Pancreas (tissue), 10 donors: Measurements from ENCODE around the gene AKNA. TPM values are rescaled to one million over a fixed set of nuclear protein-coding genes. Genes with fewer than 3 reads are reported as not detected.

Experiments
- ATAC-seq, 4 donors: fragments of 200-7000 bp; cut with Tn5 transposase; one replicate each; pipeline versions ENCODE4 v1.8.0 to v1.9.1; 2020; ENCODE audit warnings: mild to moderate bottlenecking in 4 of 4, moderate library complexity in 4 of 4
- DNase-seq, 6 donors: peaks; one replicate each; pipeline ENCODE4 v3.0.0-alpha.2; 2020
- FAIRE-seq: peaks from 2 replicates; lab custom pipeline; 2012; peaks lifted over from hg19 to GRCh38; lab: Jason Lieb, UNC
- H3K27ac ChIP-seq, 4 donors: fragments of 200-600 bp; sonication (generic); 1 replicate in 3 of 4; 2 replicates in 1 of 4; pipeline versions ENCODE4 v1.5.0 to v1.8.0; 2020
- H3K27me3 ChIP-seq, 4 donors: fragments of 200-600 bp; one replicate each; pipeline ENCODE4 v1.8.0; 2021
- H3K36me3 ChIP-seq, 3 donors: fragments of 200-600 bp; sonication (generic) in 1 of 3; one replicate each; pipeline versions ENCODE4 v1.5.0 to v1.8.0; 2020 to 2021
- H3K4me1 ChIP-seq, 3 donors: fragments of 200-600 bp; one replicate each; pipeline ENCODE4 v1.8.0; 2021
- H3K4me3 ChIP-seq, 4 donors: fragments of 200-600 bp; sonication (generic) in 2 of 4; one replicate each; pipeline versions ENCODE4 v1.5.0 to v1.8.0; 2020 to 2021
- H3K9me3 ChIP-seq, 4 donors: fragments of 200-600 bp; one replicate each; pipeline ENCODE4 v1.8.0; 2021
- WGBS, 2 donors: extraction: QIAGEN DNeasy Blood & Tissue Kit; methylation state at CpG; one replicate each; pipeline ENCODE4 v1.1.7; 2013; 5-methylcytosine and 5-hydroxymethylcytosine counted together
- intact Hi-C, 3 donors: fragments of 100-400 bp; cut with DNase I; formaldehyde crosslinking; loops; one replicate each; pipeline versions ENCODE4 v1.11.1 to v1.14.2; 2022
- polyA plus RNA-seq, 2 donors: library from polyadenylated mRNA; stranded (reverse); fragments of 200-250 nt; gene quantifications; one replicate each; pipeline ENCODE4 v1.2.3, GENCODE V29; 2013
- total RNA-seq, 6 donors: library from RNA; stranded (reverse); fragmentation: NEBNext Ultra II Directional in 4 of 6; extraction: Animal tissue kit (Norgen Biotek cat#: 25700) in 4 of 6; gene quantifications; one replicate each; pipeline versions ENCODE4 v1.2.1 to v1.2.4, GENCODE V29; 2021 to 2023
- TF ChIP-seq, protein P1 (sequence below), 4 donors: fragments of 200-600 bp; sonication (generic) in 3 of 4; IDR thresholded peaks; one replicate each; pipeline versions ENCODE4 v1.5.0 to v1.8.0; 2021; ENCODE audit warnings: antibody characterized with exemption in 4 of 4
- donor health status: healthy with polysubstance abuse.
- donor health status: DM: no; HTN: no; CAD: no; lungs with moderate emphysema.
- donor health status: DM: no; HTN: no; CAD: no.
- donor health status: control.
- donor health status: control.
- donor health status: Bipolar disorder and iron deficiency.
- donor health status: DM: yes; HTN: yes; CAD: no.
- donor health status: DM: no; HTN: no; CAD: no.
- donor health status: DM: no; HTN: no; CAD: no.
- donor health status: DM: yes; HTN: yes; CAD: no.

AKNA gene
- total and polyA plus RNA-seq, 8 donors: 5.4 to 18.0 (median 10.4) TPM

- Histone ChIP-seq H3K27ac (no peak overlapping the region), H3K9me3 (no peaks in the 10 kb centered on the region), H3K4me3 (no peak overlapping the region), H3K36me3 (peaks cover 0 to 17% (median 5%) of the 10 kb centered on the region in 3 donors), H3K27me3 (no peaks in the 10 kb centered on the region), H3K4me1 (no peaks in the 10 kb centered on the region)
- FAIRE-seq: no peak
- TF ChIP-seq, protein P1, sequence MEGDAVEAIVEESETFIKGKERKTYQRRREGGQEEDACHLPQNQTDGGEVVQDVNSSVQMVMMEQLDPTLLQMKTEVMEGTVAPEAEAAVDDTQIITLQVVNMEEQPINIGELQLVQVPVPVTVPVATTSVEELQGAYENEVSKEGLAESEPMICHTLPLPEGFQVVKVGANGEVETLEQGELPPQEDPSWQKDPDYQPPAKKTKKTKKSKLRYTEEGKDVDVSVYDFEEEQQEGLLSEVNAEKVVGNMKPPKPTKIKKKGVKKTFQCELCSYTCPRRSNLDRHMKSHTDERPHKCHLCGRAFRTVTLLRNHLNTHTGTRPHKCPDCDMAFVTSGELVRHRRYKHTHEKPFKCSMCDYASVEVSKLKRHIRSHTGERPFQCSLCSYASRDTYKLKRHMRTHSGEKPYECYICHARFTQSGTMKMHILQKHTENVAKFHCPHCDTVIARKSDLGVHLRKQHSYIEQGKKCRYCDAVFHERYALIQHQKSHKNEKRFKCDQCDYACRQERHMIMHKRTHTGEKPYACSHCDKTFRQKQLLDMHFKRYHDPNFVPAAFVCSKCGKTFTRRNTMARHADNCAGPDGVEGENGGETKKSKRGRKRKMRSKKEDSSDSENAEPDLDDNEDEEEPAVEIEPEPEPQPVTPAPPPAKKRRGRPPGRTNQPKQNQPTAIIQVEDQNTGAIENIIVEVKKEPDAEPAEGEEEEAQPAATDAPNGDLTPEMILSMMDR (IDR thresholded peaks at IDR 0.05): no peak
- ATAC-seq: no peak
- peak in 4 of 6 donors; percentile 10 to 73 (median 28) for DNase-seq
- intact Hi-C loops: loop anchor here in 2 of 3 donors (5.0 kb wide), 2 partner anchors 183 to 208 kb away; no protein-coding TSS in a partner anchor
- 80 to 87% methylated on average over 13 of the region's 13 CpGs for WGBS, 2 donors
Observed at GRCh38 chr9:114289571-114290481, 98.0 kb downstream of the AKNA start.

DNA sequence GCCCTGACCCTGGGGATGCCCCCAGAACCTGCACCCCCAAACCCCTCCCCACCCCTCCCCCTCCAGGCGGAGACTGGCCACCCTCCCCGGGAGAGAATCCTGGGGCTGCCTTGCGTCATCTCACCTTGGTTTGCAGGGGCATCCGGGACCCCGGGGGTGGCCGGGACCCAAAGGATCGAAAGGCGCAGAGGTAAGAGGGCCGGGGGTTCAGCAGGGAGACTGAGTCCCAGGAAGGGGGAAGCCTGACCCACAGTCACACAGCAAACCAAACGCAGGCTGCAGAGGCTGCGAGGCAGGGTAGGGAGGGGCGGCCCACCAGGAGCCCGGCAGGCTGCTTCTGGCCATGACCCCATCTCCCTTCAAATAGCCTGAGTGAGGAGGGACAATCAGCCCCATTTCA, 98.7 kb downstream of the AKNA start:
- Histone ChIP-seq H3K9me3 (no peaks in the 10 kb centered on the region), H3K4me3 (no peak overlapping the region), H3K36me3 (peaks cover 0 to 10% (median 0%) of the 10 kb centered on the region in 3 donors), H3K27me3 (no peaks in the 10 kb centered on the region), H3K27ac (no peak overlapping the region), H3K4me1 (no peaks in the 10 kb centered on the region)
- DNase-seq (peak in 4 of 6 donors; percentile 7 to 59 (median 30)), ATAC-seq (no peak), FAIRE-seq (no peak)
- intact Hi-C loops: loop anchor here in 2 of 3 donors (5.0 kb wide), 1 partner anchor 182 kb away; no protein-coding TSS in a partner anchor
- TF ChIP-seq, protein P1 (IDR thresholded peaks at IDR 0.05): no peak
- whole genome bisulfite sequencing, 2 donors: 88 to 93% methylated on average over 13 of the region's 13 CpGs

- Histone ChIP-seq H3K27ac (peak overlapping the region in 1 of 4 donors; percentile 4), H3K27me3 (no peaks in the 10 kb centered on the region), H3K9me3 (no peaks in the 10 kb centered on the region), H3K4me3 (no peak overlapping the region), H3K36me3 (peaks cover 0 to 10% (median 0%) of the 10 kb centered on the region in 3 donors), H3K4me1 (no peaks in the 10 kb centered on the region)
- DNase-seq (peak in 4 of 6 donors; percentile 6 to 62 (median 38)), FAIRE-seq (no peak), ATAC-seq (peak in 2 of 4 donors; percentile 30 to 67)
- WGBS, 2 donors: 78 to 79% methylated on average over 23 of the region's 23 CpGs
- intact Hi-C loops: loop anchor here in 2 of 3 donors (5.0 kb wide), 1 partner anchor 181 kb away; no protein-coding TSS in a partner anchor
- TF ChIP-seq, protein P1 (IDR thresholded peaks at IDR 0.05): no peak
Observed at GRCh38 chr9:114288193-114289091, 99.3 kb downstream of the AKNA start.

DNA sequence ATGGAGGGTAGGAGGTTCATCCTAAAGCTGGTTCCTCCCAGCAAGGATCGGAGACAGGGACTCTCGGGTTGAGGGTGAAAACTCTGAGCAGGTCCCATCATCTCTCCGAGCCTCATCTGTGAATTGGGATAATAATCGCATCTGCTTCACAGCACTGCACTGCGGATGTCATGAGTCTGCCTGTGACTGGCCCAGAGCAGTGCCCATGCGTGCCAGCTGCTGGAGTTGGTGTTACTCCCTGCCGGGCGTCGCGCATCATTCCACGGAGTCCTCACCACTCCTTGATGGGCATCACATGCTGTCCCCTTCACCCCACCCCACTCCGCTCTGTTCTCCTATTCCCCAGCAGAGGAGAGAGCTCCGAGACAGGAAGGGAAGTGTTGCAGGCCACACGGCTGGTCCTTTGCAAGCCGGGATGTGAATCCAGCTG, 100.0 kb downstream of the AKNA start:
- no peaks in the 10 kb centered on the region for H3K27me3 ChIP-seq
- TF ChIP-seq, protein P1 (IDR thresholded peaks at IDR 0.05): no peak
- no peak overlapping the region for H3K4me3 ChIP-seq
- DNase-seq (peak in 3 of 6 donors; percentile 8 to 47 (median 42)), FAIRE-seq (no peak), ATAC-seq (no peak)
- H3K36me3 ChIP-seq: peaks cover 0 to 7% (median 0%) of the 10 kb centered on the region in 3 donors
- intact Hi-C loops: loop anchor here in 2 of 3 donors (5.0 kb wide), 1 partner anchor 180 kb away; no protein-coding TSS in a partner anchor
- no peaks in the 10 kb centered on the region for H3K9me3 ChIP-seq
- H3K4me1 ChIP-seq: no peaks in the 10 kb centered on the region
- WGBS, 2 donors: 87 to 90% methylated on average over 15 of the region's 15 CpGs
- no peak overlapping the region for H3K27ac ChIP-seq
